HepG2 (cell line): ENCODE data around the gene STK4. TPM values are rescaled to one million over a fixed set of nuclear protein-coding genes. Genes with fewer than 3 reads are reported as not detected.

Source experiments
- ATAC-seq: fragments of 200-7000 bp; cut with Tn5 transposase; 3 replicates; pipeline ENCODE4 v1.9.1; 2020; ENCODE audit warnings: mild to moderate bottlenecking, moderate library complexity
- BruUV-seq: library from RNA; stranded (reverse); fragments of 400-500 nt; replicated peaks from 2 replicates; lab custom pipeline; 2021; lab: Mats Ljungman, UMichigan
- CTCF ChIA-PET: fragments of 300-600 bp; formaldehyde crosslinking; extraction: SDS; loops from one replicate; lab custom pipeline; 2021; ENCODE audit warnings: low total read pairs, inconsistent platforms, low intra/inter-chr PET ratio; lab: Yijun Ruan, JAX
- POLR2A ChIA-PET: fragments of 350-600 bp; sonication (Branson Sonifier 250); formaldehyde crosslinking; loops from one replicate; lab custom pipeline; 2020; ENCODE audit warnings: antibody characterized with exemption, inconsistent platforms; lab: Yijun Ruan, JAX
- DNase-seq: peaks from one replicate; pipeline ENCODE4 v3.0.0-alpha.2; 2015; ENCODE audit warnings: low spot score
- FAIRE-seq: peaks from 3 replicates; lab custom pipeline; 2011; peaks lifted over from hg19 to GRCh38; lab: Jason Lieb, UNC
- H2AFZ ChIP-seq: one replicate; pipeline ENCODE4 v1.6.1; 2011; ENCODE audit warnings: low read length, inconsistent platforms
- H3K27ac ChIP-seq: fragments of 300-600 bp; 3 replicates; pipeline ENCODE4 v1.8.0; 2011; ENCODE audit warnings: mixed run types, mild to moderate bottlenecking, mixed read lengths, low read length, inconsistent platforms; ENCODE audit not compliant: insufficient read depth; ENCODE audit errors: extremely low read length
- H3K27me3 ChIP-seq, 2 experiments: fragments of 200-600 bp in 1 of 2; 2 replicates in 1 of 2; 3 replicates in 1 of 2; pipeline versions ENCODE4 v1.6.0 to v1.8.0; 2011; ENCODE audit warnings: low read length in 2 of 2, mild to moderate bottlenecking in 2 of 2, moderate library complexity in 2 of 2, inconsistent platforms in 1 of 2; ENCODE audit not compliant: insufficient read depth in 2 of 2, control insufficient read depth in 1 of 2
- H3K36me3 ChIP-seq, 2 experiments: fragments of 200-600 bp in 1 of 2; replicated peaks in 1 of 2; 2 replicates in 1 of 2; 3 replicates in 1 of 2; pipeline versions ENCODE4 v1.5.1 to v1.8.0; 2011; ENCODE audit warnings: low read length in 2 of 2, inconsistent platforms in 1 of 2; ENCODE audit not compliant: insufficient read depth in 2 of 2, control insufficient read depth in 1 of 2
- H3K4me1 ChIP-seq: 2 replicates; pipeline ENCODE4 v1.5.1; 2012; ENCODE audit warnings: low read length, inconsistent platforms; ENCODE audit not compliant: insufficient read depth
- H3K4me2 ChIP-seq: 2 replicates; pipeline ENCODE4 v1.6.0; 2011; ENCODE audit warnings: low read depth, low read length, inconsistent platforms
- H3K4me3 ChIP-seq, 3 experiments: fragments of 200-600 bp in 1 of 3; sonication (generic), shearing (Covaris generic) in 1 of 3; replicated peaks in 1 of 3; 2 replicates each; pipeline ENCODE4 v1.5.1; 2011 to 2016; ENCODE audit warnings: low read length in 3 of 3, inconsistent platforms in 2 of 3, low read depth in 2 of 3, mild to moderate bottlenecking in 2 of 3, control low read depth in 1 of 3, mixed read lengths in 1 of 3; ENCODE audit not compliant: insufficient read depth in 1 of 3
- H3K79me2 ChIP-seq: one replicate; pipeline ENCODE4 v1.6.1; 2011; ENCODE audit warnings: low read length, inconsistent platforms; ENCODE audit not compliant: insufficient read depth
- H3K9ac ChIP-seq: 2 replicates; pipeline ENCODE4 v1.6.0; 2011; ENCODE audit warnings: mild to moderate bottlenecking, low read depth, low read length, inconsistent platforms; ENCODE audit not compliant: insufficient read depth
- H3K9me3 ChIP-seq: 2 replicates; pipeline ENCODE4 v1.5.1; 2012; ENCODE audit warnings: mild to moderate bottlenecking, low read length
- H4K20me1 ChIP-seq: 2 replicates; pipeline ENCODE4 v1.6.0; 2011; ENCODE audit warnings: inconsistent platforms, mild to moderate bottlenecking, low read length, moderate library complexity; ENCODE audit not compliant: insufficient read depth
- ATF5 ChIP-seq: sonication (generic); formaldehyde crosslinking; IDR thresholded peaks from 2 replicates; pipeline ENCODE4 v1.4.0; 2020; ENCODE audit warnings: mild to moderate bottlenecking, low read depth, missing genetic modification reagents
- ATF6 ChIP-seq: sonication (generic); formaldehyde crosslinking; conservative IDR thresholded peaks from 2 replicates; pipeline ENCODE4 v1.4.0; 2020; ENCODE audit warnings: missing genetic modification reagents
- CEBPB ChIP-seq: IDR thresholded peaks from 2 replicates; pipeline ENCODE4 v1.6.1; 2011; ENCODE audit warnings: low read depth, low read length, improper control_type of control experiment, borderline replicate concordance
- DDIT3 ChIP-seq: sonication (generic); formaldehyde crosslinking; IDR thresholded peaks from 2 replicates; pipeline ENCODE4 v1.4.0; 2020; ENCODE audit warnings: mild to moderate bottlenecking, missing genetic modification reagents
- EZH2 ChIP-seq: conservative IDR thresholded peaks from 2 replicates; pipeline ENCODE4 v1.6.1; 2012; ENCODE audit warnings: mild to moderate bottlenecking, low read depth, low read length, moderate library complexity
- GFI1 ChIP-seq: sonication (generic); formaldehyde crosslinking; IDR thresholded peaks from 2 replicates; pipeline ENCODE4 v1.5.0; 2020; ENCODE audit warnings: missing genetic modification reagents, mild to moderate bottlenecking, borderline replicate concordance
- HIC2 ChIP-seq: sonication (generic); formaldehyde crosslinking; IDR thresholded peaks from 2 replicates; pipeline ENCODE4 v1.9.0; 2022; ENCODE audit warnings: low read depth, missing genetic modification reagents
- MTF1 ChIP-seq: sonication (generic); formaldehyde crosslinking; IDR thresholded peaks from 2 replicates; pipeline ENCODE4 v1.5.0; 2020; ENCODE audit warnings: missing genetic modification reagents
- NPAS2 ChIP-seq: sonication (generic); formaldehyde crosslinking; IDR thresholded peaks from 2 replicates; pipeline ENCODE4 v1.8.0; 2022; ENCODE audit warnings: mild to moderate bottlenecking, missing genetic modification reagents, borderline replicate concordance
- PCBP1 ChIP-seq: fragments of 200-400 bp; formaldehyde crosslinking; IDR thresholded peaks from 2 replicates; pipeline ENCODE4 v1.6.1; 2017; ENCODE audit warnings: mild to moderate bottlenecking, low read depth, low read length, borderline replicate concordance
- RARG ChIP-seq: sonication (generic); formaldehyde crosslinking; IDR thresholded peaks from 2 replicates; pipeline ENCODE4 v1.4.0; 2020; ENCODE audit warnings: low read depth, mild to moderate bottlenecking, missing genetic modification reagents
- SALL2 ChIP-seq: sonication (generic); formaldehyde crosslinking; IDR thresholded peaks from 2 replicates; pipeline ENCODE4 v1.8.1; 2023; ENCODE audit warnings: mild to moderate bottlenecking, missing genetic modification reagents, inconsistent platforms
- SOX13 ChIP-seq, 3 experiments: fragments of 450-650 bp in 1 of 3; sonication (generic) in 1 of 3; formaldehyde crosslinking in 1 of 3; IDR thresholded peaks in 2 of 3; conservative IDR thresholded peaks in 1 of 3; 2 replicates each; pipeline versions ENCODE4 v1.5.0 to v1.6.1; 2016 to 2020; ENCODE audit warnings: antibody characterized with exemption in 1 of 3, mild to moderate bottlenecking in 1 of 3, missing compliant biosample characterization in 1 of 3, missing genetic modification reagents in 1 of 3, moderate library complexity in 1 of 3
- U2AF2 ChIP-seq: fragments of 200-400 bp; formaldehyde crosslinking; IDR thresholded peaks from 2 replicates; pipeline ENCODE4 v1.6.1; 2017; ENCODE audit warnings: low read depth, mild to moderate bottlenecking, low read length
- ZFP36 ChIP-seq: fragments of 150-350 bp; IDR thresholded peaks from 2 replicates; pipeline ENCODE4 v1.6.1; 2018; ENCODE audit warnings: borderline replicate concordance, low read length, low read depth; ENCODE audit not compliant: partially characterized antibody
- ZNF124 ChIP-seq: sonication (generic); formaldehyde crosslinking; IDR thresholded peaks from 2 replicates; pipeline ENCODE4 v1.4.0; 2020; ENCODE audit warnings: missing genetic modification reagents
- ZNF530 ChIP-seq: sonication (generic); formaldehyde crosslinking; IDR thresholded peaks from 2 replicates; pipeline ENCODE4 v1.5.0; 2020; ENCODE audit warnings: low read depth, mild to moderate bottlenecking, missing genetic modification reagents
- ZNF652 ChIP-seq: IDR thresholded peaks from 2 replicates; pipeline ENCODE4 v1.6.1; 2016; ENCODE audit warnings: low read depth, borderline replicate concordance
- WGBS: methylation state at CpG from one replicate; pipeline ENCODE4 v1.1.6; 2017; ENCODE audit warnings: low lambda C conversion rate; 5-methylcytosine and 5-hydroxymethylcytosine counted together
- in situ Hi-C: cut with HindIII; loops from 2 replicates; pipeline ENCODE4 v1.10.0; 2017; ENCODE audit warnings: low pct_unique_long_range_greater_than_20kb; ENCODE audit not compliant: extremely low pct_ligation_motif_present
- intact Hi-C: fragments of 100-400 bp; cut with micrococcal nuclease; formaldehyde crosslinking; loops from one replicate; pipeline ENCODE4 v1.10.0; 2022; ENCODE audit not compliant: unreplicated experiment
- polyA plus RNA-seq, 8 experiments: library from polyadenylated mRNA; depleted of rRNA in 3 of 8; stranded (reverse) in 7 of 8; unstranded in 1 of 8; fragments of >200 nt; fragmentation: Illumina TruSeq in 4 of 8; extraction: Trizol in 4 of 8; gene quantifications; 2 replicates each; pipeline versions ENCODE4 v1.2.1 to v1.2.3, GENCODE V29; 2011 to 2016; ENCODE audit warnings: low read depth in 4 of 8, missing spikeins in 1 of 8, mixed read lengths in 1 of 8; ENCODE audit not compliant: insufficient read depth in 1 of 8
- total RNA-seq, 5 experiments: library from RNA; depleted of rRNA; stranded (reverse); fragments of >200 nt; fragmentation: Illumina TruSeq; extraction: Trizol; gene quantifications; 2 replicates each; pipeline ENCODE4 v1.2.3, GENCODE V29; 2016; ENCODE audit warnings: low read depth in 1 of 5

The STK4 gene
- total and polyA plus RNA-seq, 2 of the 13 experiments (the other 11 are each of a cell fraction or from before 2014, with no cell fraction given), result 25.6 to 38.3 TPM

DNA sequence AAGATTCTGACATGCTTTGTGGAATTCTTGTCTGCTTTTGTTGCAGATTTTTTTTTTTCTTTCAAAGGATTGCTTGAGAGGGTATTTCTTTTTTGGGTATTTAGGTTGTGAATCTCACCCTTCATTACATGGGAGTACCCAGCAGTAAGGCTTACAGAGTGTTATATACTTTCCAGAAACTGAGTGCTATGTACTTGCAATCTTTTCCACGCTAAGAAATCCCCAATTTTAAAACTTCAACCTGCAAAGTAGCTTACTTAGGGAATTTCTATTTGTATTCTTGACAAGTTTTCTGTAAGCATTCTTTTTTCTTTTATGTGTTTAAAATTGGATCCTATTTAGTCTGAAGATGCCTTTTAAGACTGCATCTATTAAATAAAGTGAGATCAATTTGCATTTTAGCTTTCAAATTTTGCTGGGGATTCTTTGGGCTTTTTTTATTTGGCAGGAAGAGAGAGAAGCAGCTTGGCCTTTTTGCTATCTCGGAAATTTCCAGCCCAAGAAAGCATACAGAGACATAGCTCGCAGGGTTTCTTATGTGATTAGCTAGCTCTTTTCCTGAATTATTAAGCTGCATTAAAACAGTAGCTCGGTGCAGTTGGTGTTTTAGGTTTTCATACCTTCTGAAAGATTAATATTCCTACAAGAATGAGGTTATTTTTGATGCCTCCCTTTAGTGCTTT, 92.0 kb downstream of the STK4 start:
- in situ Hi-C loops, result no loop called here
- FAIRE-seq, result no peak
- intact Hi-C loops, result no loop called here
- BruUV-seq, result no TSS peak
- 92% methylated on average over 4 of the region's 4 CpGs for WGBS
- Histone ChIP-seq H4K20me1 (no peaks in the 10 kb centered on the region), H3K79me2 (no peaks in the 10 kb centered on the region), H3K4me2 (no peak overlapping the region), H3K27ac (no peak overlapping the region), H2AFZ (no peak overlapping the region), H3K9me3 (no peaks in the 10 kb centered on the region), H3K9ac (no peak overlapping the region), H3K36me3 (peaks cover 7 to 26% of the 10 kb centered on the region in 2 experiments), H3K4me1 (0 out of 2 replicates have a peak, but pooled peaks cover 5% of the 10 kb centered on the region), H3K27me3 (no peaks in the 10 kb centered on the region), H3K4me3 (no peak overlapping the region)
- POLR2A ChIA-PET, result interaction anchor here (0.6 kb wide), 1 partner anchor 123 kb away, joined by 3 read pairs; no protein-coding TSS in a partner anchor
- DNase-seq, result no peak
- CTCF ChIA-PET, result no interaction called here
- ATAC-seq, result no peak
- no peak for TF ChIP-seq CEBPB
- TF ChIP-seq ZNF530 (CRISPR knock-in tag), result no peak
- TF ChIP-seq ATF5 (CRISPR knock-in tag), result no peak
- no peak for TF ChIP-seq PCBP1
- TF ChIP-seq HIC2, result no peak
- TF ChIP-seq DDIT3 (CRISPR knock-in tag), result no peak
- no peak for TF ChIP-seq U2AF2
- TF ChIP-seq ATF6 (CRISPR knock-in tag), result no peak
- no peak for TF ChIP-seq GFI1
- no peak for TF ChIP-seq NPAS2 (CRISPR knock-in tag)
- TF ChIP-seq ZNF124 (CRISPR knock-in tag), result no peak
- TF ChIP-seq RARG, result no peak
- no peak for TF ChIP-seq ZFP36
- TF ChIP-seq SOX13 (IDR thresholded peaks at IDR 0.05), result no peak
- TF ChIP-seq SOX13 (CRISPR knock-in tag; conservative IDR thresholded peaks at IDR 0.05 in 1 of 2, IDR thresholded peaks at IDR 0.05 in 1 of 2), result no peak
- TF ChIP-seq ZNF652 (CRISPR knock-in tag), result no peak
- no peak for TF ChIP-seq EZH2
- no peak for TF ChIP-seq MTF1 (CRISPR knock-in tag)
- no peak for TF ChIP-seq SALL2 (CRISPR knock-in tag)
